Measurements from ENCODE around the gene FGF9. TPM values are rescaled to one million over a fixed set of nuclear protein-coding genes. Genes with fewer than 3 reads are reported as not detected.

The FGF9 gene
- total RNA-seq, result under 1 TPM; 0.08 to 0.20 TPM

- CTCF ChIA-PET, result interaction anchor here (0.6 to 1.0 kb wide), 2 partner anchors 27 to 33 kb away, joined by 3 read pairs; no protein-coding TSS in a partner anchor
- DNase-seq, result peak; percentile 84
- no peaks in the 10 kb centered on the region for H3K9me3 Mint-ChIP-seq
- POLR2A ChIA-PET, result interaction anchor here (6.2 kb wide), 1 partner anchor 67 kb away, joined by 38 read pairs; the partner anchor contains the start of gene MICU2
- peaks cover 45% of the 10 kb centered on the region for H3K4me1 Mint-ChIP-seq
- peak within 1 kb of the TSS; percentile 79 for H3K4me3 Mint-ChIP-seq
- no peaks in the 10 kb centered on the region for H3K36me3 Mint-ChIP-seq (ENCODE audit: low read depth)
- H3K27ac Mint-ChIP-seq, result peak within 1 kb of the TSS; percentile 42
- peaks cover 64% of the 10 kb centered on the region for H3K27me3 Mint-ChIP-seq
These were observed at the start of gene FGF9 for GRCh38 chr13:21670883-21671619. Gene FGF9 (plus strand): TSS chr13:21671073. CDS start chr13:21671913, 840 bp downstream.

- H3K27ac Mint-ChIP-seq, result no peak overlapping the region
- ChIA-PET POLR2A (no interaction called here), CTCF (interaction anchor here (0.7 to 1.4 kb wide), 3 partner anchors 10 to 13 kb away, joined by 3 to 6 read pairs (median 3); no protein-coding TSS in a partner anchor)
- H3K9me3 Mint-ChIP-seq, result no peaks in the 10 kb centered on the region
- peaks cover 4% of the 10 kb centered on the region for H3K4me1 Mint-ChIP-seq
- peaks cover 8% of the 10 kb centered on the region for H3K27me3 Mint-ChIP-seq
- H3K36me3 Mint-ChIP-seq (ENCODE audit: low read depth), result no peaks in the 10 kb centered on the region
- DNase-seq, result no peak
- H3K4me3 Mint-ChIP-seq, result no peak overlapping the region
These were observed 45.5 kb upstream of the FGF9 start for GRCh38 chr13:21625366-21625765.

GRCh38 chr13:21632196-21632595 is 38.7 kb upstream of the FGF9 start:
- Mint-ChIP-seq H3K4me1 (peaks cover 2% of the 10 kb centered on the region), H3K27ac (no peak overlapping the region), H3K9me3 (no peaks in the 10 kb centered on the region), H3K36me3 (ENCODE audit: low read depth) (no peaks in the 10 kb centered on the region), H3K4me3 (no peak overlapping the region), H3K27me3 (peaks cover 6% of the 10 kb centered on the region)
- ChIA-PET POLR2A (no interaction called here), CTCF (no interaction called here)
- no peak for DNase-seq

- Mint-ChIP-seq H3K36me3 (ENCODE audit: low read depth) (no peaks in the 10 kb centered on the region), H3K4me1 (peaks cover 2% of the 10 kb centered on the region), H3K27me3 (no peaks in the 10 kb centered on the region), H3K4me3 (no peak overlapping the region), H3K27ac (no peak overlapping the region), H3K9me3 (no peaks in the 10 kb centered on the region)
- DNase-seq, result no peak
- ChIA-PET POLR2A (interaction anchor here (1.1 kb wide), 2 partner anchors 142 to 201 kb away, joined by 3 read pairs; no protein-coding TSS in a partner anchor), CTCF (interaction anchor here (1.0 to 2.6 kb wide), 3 partner anchors 10 to 33 kb away, joined by 3 to 8 read pairs (median 3); no protein-coding TSS in a partner anchor)
These were observed 34.2 kb upstream of the FGF9 start for GRCh38 chr13:21636656-21637055.

- H3K4me3 Mint-ChIP-seq, result no peak overlapping the region
- no peak overlapping the region for H3K27ac Mint-ChIP-seq
- no peaks in the 10 kb centered on the region for H3K9me3 Mint-ChIP-seq
- H3K27me3 Mint-ChIP-seq, result peaks cover 1% of the 10 kb centered on the region
- ChIA-PET POLR2A (no interaction called here), CTCF (interaction anchor here (0.9 to 2.6 kb wide), 11 partner anchors 8 to 1158 kb away, joined by 3 to 8 read pairs (median 5); partner anchors contain the start of gene MICU2)
- H3K36me3 Mint-ChIP-seq (ENCODE audit: low read depth), result no peaks in the 10 kb centered on the region
- peak; percentile 21 for DNase-seq
- peaks cover 2% of the 10 kb centered on the region for H3K4me1 Mint-ChIP-seq
These were observed 33.6 kb upstream of the FGF9 start for GRCh38 chr13:21637296-21637695.

GRCh38 chr13:21638319-21639282 is 32.3 kb upstream of the FGF9 start:
- ChIA-PET CTCF (interaction anchor here (0.6 to 2.6 kb wide), 22 partner anchors 9 to 1157 kb away, joined by 3 to 8 read pairs (median 4); partner anchors contain the start of genes FGF9 and MICU2), POLR2A (interaction anchor here (1.9 kb wide), 1 partner anchor 35 kb away, joined by 5 read pairs; the partner anchor contains the start of gene MICU2)
- Mint-ChIP-seq H3K9me3 (no peaks in the 10 kb centered on the region), H3K4me3 (no peak overlapping the region), H3K36me3 (ENCODE audit: low read depth) (no peaks in the 10 kb centered on the region), H3K4me1 (peaks cover 2% of the 10 kb centered on the region), H3K27me3 (peaks cover 2% of the 10 kb centered on the region), H3K27ac (no peak overlapping the region)
- no peak for DNase-seq

GRCh38 chr13:21639561-21639960 is 31.3 kb upstream of the FGF9 start:
- ChIA-PET CTCF (interaction anchor here (1.3 to 1.5 kb wide), 2 partner anchors 22 to 24 kb away, joined by 3 read pairs; no protein-coding TSS in a partner anchor), POLR2A (interaction anchor here (1.9 kb wide), 1 partner anchor 36 kb away, joined by 5 read pairs; the partner anchor contains the start of gene MICU2)
- Mint-ChIP-seq H3K36me3 (ENCODE audit: low read depth) (no peaks in the 10 kb centered on the region), H3K27me3 (peaks cover 2% of the 10 kb centered on the region), H3K27ac (no peak overlapping the region), H3K9me3 (no peaks in the 10 kb centered on the region), H3K4me1 (peaks cover 2% of the 10 kb centered on the region), H3K4me3 (no peak overlapping the region)
- DNase-seq, result no peak

- Mint-ChIP-seq H3K27ac (no peak overlapping the region), H3K4me1 (peaks cover 2% of the 10 kb centered on the region), H3K36me3 (ENCODE audit: low read depth) (no peaks in the 10 kb centered on the region), H3K27me3 (peaks cover 2% of the 10 kb centered on the region), H3K4me3 (no peak overlapping the region), H3K9me3 (no peaks in the 10 kb centered on the region)
- CTCF ChIA-PET, result no interaction called here
- DNase-seq, result no peak
- POLR2A ChIA-PET, result no interaction called here
These were observed 29.2 kb upstream of the FGF9 start for GRCh38 chr13:21641629-21642028.

- CTCF ChIA-PET, result interaction anchor here (0.6 kb wide), 1 partner anchor 20 kb away, joined by 3 read pairs; no protein-coding TSS in a partner anchor
- no peak overlapping the region for H3K27ac Mint-ChIP-seq
- no peak overlapping the region for H3K4me3 Mint-ChIP-seq
- no peaks in the 10 kb centered on the region for H3K4me1 Mint-ChIP-seq
- H3K27me3 Mint-ChIP-seq, result peaks cover 29% of the 10 kb centered on the region
- POLR2A ChIA-PET, result no interaction called here
- no peak for DNase-seq
- peaks cover 2% of the 10 kb centered on the region for H3K9me3 Mint-ChIP-seq
- no peaks in the 10 kb centered on the region for H3K36me3 Mint-ChIP-seq (ENCODE audit: low read depth)
These were observed 13.3 kb upstream of the FGF9 start for GRCh38 chr13:21657538-21657937.

GRCh38 chr13:21659087-21659486 is 11.8 kb upstream of the FGF9 start:
- DNase-seq, result no peak
- Mint-ChIP-seq H3K4me1 (no peaks in the 10 kb centered on the region), H3K9me3 (peaks cover 2% of the 10 kb centered on the region), H3K36me3 (ENCODE audit: low read depth) (no peaks in the 10 kb centered on the region), H3K4me3 (no peak overlapping the region), H3K27ac (no peak overlapping the region), H3K27me3 (peaks cover 29% of the 10 kb centered on the region)
- POLR2A ChIA-PET, result interaction anchor here (1.1 kb wide), 1 partner anchor 11 kb away, joined by 3 read pairs; no protein-coding TSS in a partner anchor
- CTCF ChIA-PET, result no interaction called here

GRCh38 chr13:21661097-21661909 is 9.6 kb upstream of the FGF9 start:
- peaks cover 25% of the 10 kb centered on the region for H3K27me3 Mint-ChIP-seq
- ChIA-PET POLR2A (no interaction called here), CTCF (interaction anchor here (1.2 kb wide), 1 partner anchor 22 kb away, joined by 3 read pairs; no protein-coding TSS in a partner anchor)
- DNase-seq, result no peak
- no peaks in the 10 kb centered on the region for H3K4me1 Mint-ChIP-seq
- no peaks in the 10 kb centered on the region for H3K36me3 Mint-ChIP-seq (ENCODE audit: low read depth)
- no peak overlapping the region for H3K27ac Mint-ChIP-seq
- no peak overlapping the region for H3K4me3 Mint-ChIP-seq
- H3K9me3 Mint-ChIP-seq, result peaks cover 2% of the 10 kb centered on the region

GRCh38 chr13:21663197-21663596 is 7.7 kb upstream of the FGF9 start:
- no peaks in the 10 kb centered on the region for H3K4me1 Mint-ChIP-seq
- H3K4me3 Mint-ChIP-seq, result no peak overlapping the region
- no peaks in the 10 kb centered on the region for H3K36me3 Mint-ChIP-seq (ENCODE audit: low read depth)
- no peak for DNase-seq
- H3K27me3 Mint-ChIP-seq, result peaks cover 33% of the 10 kb centered on the region
- H3K9me3 Mint-ChIP-seq, result peaks cover 2% of the 10 kb centered on the region
- ChIA-PET POLR2A (no interaction called here), CTCF (interaction anchor here (1.5 kb wide), 1 partner anchor 24 kb away, joined by 3 read pairs; no protein-coding TSS in a partner anchor)
- no peak overlapping the region for H3K27ac Mint-ChIP-seq

Measured in activated CD4-positive, alpha-beta memory T cell treated with anti-CD3 and anti-CD28 coated beads, Interleukin-2, amount 10 ng/mL, durations not matched to agents 7 days and 5 days (primary cell).